HG03280 (cell line): ENCODE results near the gene ADRA2B.

Source experiments
- ATAC-seq: cut with Tn5 transposase; IDR thresholded peaks from one replicate; pipeline ENCODE4 v1.9.1; 2021; ENCODE audit warnings: mild to moderate bottlenecking, moderate library complexity; ENCODE audit not compliant: unreplicated experiment

ADRA2B gene

GRCh38 chr2:96138179-96139145, 22.1 kb upstream of the ADRA2B start, which contains the start of gene ASTL:
TSS of gene ASTL (minus strand) at chr2:96138502. CDS start at chr2:96138436, 66 bp downstream.
- ATAC-seq, result peak; percentile 36

- ATAC-seq, result no peak
These were observed 21.2 kb upstream of the ADRA2B start for GRCh38 chr2:96137321-96138178.

- ATAC-seq, result no peak
These were observed 19.9 kb upstream of the ADRA2B start for GRCh38 chr2:96136129-96136720.

GRCh38 chr2:96135621-96136020, 19.2 kb upstream of the ADRA2B start:
- no peak for ATAC-seq

- no peak for ATAC-seq
These were observed 18.8 kb upstream of the ADRA2B start for GRCh38 chr2:96135171-96135570.

GRCh38 chr2:96134421-96134820, 18.1 kb upstream of the ADRA2B start:
- ATAC-seq, result no peak

GRCh38 chr2:96131813-96132745, 15.7 kb upstream of the ADRA2B start:
- no peak for ATAC-seq

GRCh38 chr2:96131152-96131812, 14.9 kb upstream of the ADRA2B start:
- no peak for ATAC-seq

- ATAC-seq, result no peak
These were observed 14.1 kb upstream of the ADRA2B start for GRCh38 chr2:96130483-96130882.

- no peak for ATAC-seq
These were observed 13.3 kb upstream of the ADRA2B start for GRCh38 chr2:96129528-96130120.

GRCh38 chr2:96128456-96128855, 12.1 kb upstream of the ADRA2B start:
- no peak for ATAC-seq

GRCh38 chr2:96124406-96125265, 8.3 kb upstream of the ADRA2B start:
- ATAC-seq, result no peak

GRCh38 chr2:96123936-96124335, 7.6 kb upstream of the ADRA2B start:
- no peak for ATAC-seq

GRCh38 chr2:96123290-96123689, 6.9 kb upstream of the ADRA2B start:
- no peak for ATAC-seq

- ATAC-seq, result no peak
These were observed 6.0 kb upstream of the ADRA2B start for GRCh38 chr2:96122391-96122790.

- ATAC-seq, result no peak
These were observed 5.0 kb upstream of the ADRA2B start for GRCh38 chr2:96121414-96121813.

- no peak for ATAC-seq
These were observed 4.6 kb upstream of the ADRA2B start for GRCh38 chr2:96120991-96121390.

- no peak for ATAC-seq
These were observed 3.8 kb upstream of the ADRA2B start for GRCh38 chr2:96120091-96120720.
